HG03139 (cell line): Measurements from ENCODE around the gene MYH16.
"Not testable (repeated sequence)": the region's sequence is repeated elsewhere in the genome, so short reads cannot be mapped to it uniquely, and the experiment has no call there.

ENCODE experiments used
- ATAC-seq: cut with Tn5 transposase; IDR thresholded peaks from one replicate; pipeline ENCODE4 v1.9.1; 2021; ENCODE audit not compliant: unreplicated experiment

MYH16 gene

GRCh38 chr7:99301496-99301895 is 28.9 kb downstream of the MYH16 start:
- no peak for ATAC-seq

- no peak for ATAC-seq
These were observed 33.0 kb downstream of the MYH16 start for GRCh38 chr7:99305473-99306260.

GRCh38 chr7:99308461-99309074 is 35.9 kb downstream of the MYH16 start:
- no peak for ATAC-seq

GRCh38 chr7:99309111-99309510 is 36.5 kb downstream of the MYH16 start:
- no peak for ATAC-seq

- no peak for ATAC-seq
These were observed 37.4 kb downstream of the MYH16 start for GRCh38 chr7:99310004-99310403.

- no peak for ATAC-seq
These were observed 39.1 kb downstream of the MYH16 start for GRCh38 chr7:99311702-99312101.

- ATAC-seq: no peak
These were observed 39.9 kb downstream of the MYH16 start for GRCh38 chr7:99312316-99313203.

GRCh38 chr7:99313204-99313573 is 40.5 kb downstream of the MYH16 start:
- no peak for ATAC-seq

- ATAC-seq: no peak
These were observed 41.9 kb downstream of the MYH16 start for GRCh38 chr7:99314504-99314903.

GRCh38 chr7:99320371-99320770 is 47.7 kb downstream of the MYH16 start:
- ATAC-seq: no peak

- not testable (repeated sequence) for ATAC-seq
These were observed 50.0 kb downstream of the MYH16 start for GRCh38 chr7:99322659-99323058.

- ATAC-seq: no peak
These were observed 51.9 kb downstream of the MYH16 start for GRCh38 chr7:99324559-99324958.

GRCh38 chr7:99325001-99325493 is 52.4 kb downstream of the MYH16 start:
- no peak for ATAC-seq

GRCh38 chr7:99325592-99326407 is 53.2 kb downstream of the MYH16 start, which contains the start of gene ARPC1A:
TSS of gene ARPC1A (plus strand) at chr7:99325898. CDS start at chr7:99333354, 7,456 bp downstream.
- ATAC-seq: peak; percentile 85

- no peak for ATAC-seq
These were observed 53.8 kb downstream of the MYH16 start for GRCh38 chr7:99326408-99326782.

GRCh38 chr7:99330314-99330961 is 57.8 kb downstream of the MYH16 start:
- not testable (repeated sequence) for ATAC-seq

- ATAC-seq: no peak
These were observed 58.4 kb downstream of the MYH16 start for GRCh38 chr7:99331002-99331401.

- ATAC-seq: no peak
These were observed 67.0 kb downstream of the MYH16 start for GRCh38 chr7:99339595-99339994.

GRCh38 chr7:99340659-99341058 is 68.0 kb downstream of the MYH16 start:
- ATAC-seq: no peak

- ATAC-seq: no peak
These were observed 71.5 kb downstream of the MYH16 start for GRCh38 chr7:99344061-99344647.
